Embryonic facial prominence (tissue), 1 donor: ENCODE results near the gene F2.

Experiments used
- DNase-seq: peaks from one replicate; pipeline ENCODE4 v3.0.0-alpha.2; 2016; ENCODE audit errors: extremely low spot score

F2 gene

DNA sequence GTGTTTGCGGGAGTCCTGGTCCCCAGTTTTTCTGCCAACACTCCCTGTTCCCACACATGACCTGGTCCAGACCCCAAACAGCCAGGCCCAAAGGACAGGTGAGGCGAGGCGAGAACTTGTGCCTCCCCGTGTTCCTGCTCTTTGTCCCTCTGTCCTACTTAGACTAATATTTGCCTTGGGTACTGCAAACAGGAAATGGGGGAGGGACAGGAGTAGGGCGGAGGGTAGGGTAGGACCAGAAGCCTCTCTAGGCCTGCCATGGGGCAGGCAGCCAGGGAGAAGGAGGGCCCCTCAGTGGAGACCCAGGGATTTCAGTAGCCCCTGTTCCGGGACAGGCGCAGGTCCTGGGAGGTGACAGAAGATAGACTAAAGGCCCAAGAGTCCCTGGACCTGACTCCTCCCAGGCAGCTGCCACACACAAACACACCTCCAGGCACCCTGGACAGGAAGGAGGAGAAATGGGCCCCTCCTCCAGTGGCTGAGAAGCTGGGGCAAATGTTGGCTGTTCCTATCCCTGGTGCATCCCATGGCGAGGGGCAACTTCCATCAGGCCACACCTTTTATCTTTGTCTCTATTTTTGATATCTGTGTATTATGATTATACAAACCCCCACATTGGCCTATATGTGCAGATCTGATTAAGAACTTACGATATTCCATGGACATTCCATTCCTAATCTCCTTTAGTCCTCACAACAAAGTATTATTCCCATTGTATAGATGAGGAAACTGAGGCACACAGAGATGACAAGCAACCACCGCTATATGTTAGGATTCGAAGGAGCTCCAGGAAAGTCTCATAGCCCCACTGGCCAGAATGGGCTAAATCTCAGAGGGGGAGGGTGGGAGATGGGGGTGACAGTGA is 626 bp upstream of the F2 start:
- no peak for DNase-seq

DNA sequence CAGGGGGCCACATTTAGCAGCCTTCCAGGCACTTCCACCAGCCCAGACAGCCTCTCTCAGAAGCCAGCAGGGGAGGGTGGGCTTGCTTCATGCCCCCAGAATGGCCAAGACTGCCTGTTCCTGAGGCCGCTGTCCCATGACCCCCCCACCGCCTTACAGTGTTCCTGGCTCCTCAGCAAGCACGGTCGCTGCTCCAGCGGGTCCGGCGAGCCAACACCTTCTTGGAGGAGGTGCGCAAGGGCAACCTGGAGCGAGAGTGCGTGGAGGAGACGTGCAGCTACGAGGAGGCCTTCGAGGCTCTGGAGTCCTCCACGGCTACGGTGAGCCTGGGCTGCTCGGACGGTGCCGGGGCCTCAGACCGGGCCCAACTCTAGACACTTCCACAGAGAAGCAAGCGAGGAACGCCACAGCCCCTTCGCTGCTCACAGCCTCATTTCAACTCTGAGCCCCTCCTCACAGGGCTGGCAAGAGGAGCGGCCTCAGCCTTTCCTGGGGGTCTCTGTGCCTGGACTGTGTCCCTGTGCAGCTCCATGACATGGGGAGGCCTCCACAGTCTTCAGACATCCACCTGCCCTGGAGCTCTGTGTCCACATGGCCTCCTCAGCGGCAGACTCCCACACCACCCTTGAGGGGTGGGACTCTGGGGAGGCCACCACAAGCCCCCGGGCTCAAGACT is 668 bp downstream of the F2 start:
- DNase-seq, result no peak

GRCh38 chr11:46721286-46721685 is 2.3 kb downstream of the F2 start:
- no peak for DNase-seq

- no peak for DNase-seq
Observed at GRCh38 chr11:46722566-46723358, 3.7 kb downstream of the F2 start.

DNA sequence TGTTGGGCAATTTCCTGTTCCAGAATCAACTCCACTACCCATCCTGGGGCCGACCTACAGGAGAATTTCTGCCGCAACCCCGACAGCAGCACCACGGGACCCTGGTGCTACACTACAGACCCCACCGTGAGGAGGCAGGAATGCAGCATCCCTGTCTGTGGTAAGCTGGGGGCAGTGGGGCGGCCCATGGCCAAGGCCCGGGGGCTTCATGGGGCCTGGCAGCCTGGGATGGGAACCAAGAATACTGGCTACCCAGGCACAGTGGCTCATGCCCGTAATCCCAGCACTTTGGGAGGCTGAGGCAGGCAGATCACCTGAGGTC is 4.3 kb downstream of the F2 start:
- DNase-seq, result no peak

GRCh38 chr11:46724088-46724487 is 5.1 kb downstream of the F2 start:
- DNase-seq, result no peak

DNA sequence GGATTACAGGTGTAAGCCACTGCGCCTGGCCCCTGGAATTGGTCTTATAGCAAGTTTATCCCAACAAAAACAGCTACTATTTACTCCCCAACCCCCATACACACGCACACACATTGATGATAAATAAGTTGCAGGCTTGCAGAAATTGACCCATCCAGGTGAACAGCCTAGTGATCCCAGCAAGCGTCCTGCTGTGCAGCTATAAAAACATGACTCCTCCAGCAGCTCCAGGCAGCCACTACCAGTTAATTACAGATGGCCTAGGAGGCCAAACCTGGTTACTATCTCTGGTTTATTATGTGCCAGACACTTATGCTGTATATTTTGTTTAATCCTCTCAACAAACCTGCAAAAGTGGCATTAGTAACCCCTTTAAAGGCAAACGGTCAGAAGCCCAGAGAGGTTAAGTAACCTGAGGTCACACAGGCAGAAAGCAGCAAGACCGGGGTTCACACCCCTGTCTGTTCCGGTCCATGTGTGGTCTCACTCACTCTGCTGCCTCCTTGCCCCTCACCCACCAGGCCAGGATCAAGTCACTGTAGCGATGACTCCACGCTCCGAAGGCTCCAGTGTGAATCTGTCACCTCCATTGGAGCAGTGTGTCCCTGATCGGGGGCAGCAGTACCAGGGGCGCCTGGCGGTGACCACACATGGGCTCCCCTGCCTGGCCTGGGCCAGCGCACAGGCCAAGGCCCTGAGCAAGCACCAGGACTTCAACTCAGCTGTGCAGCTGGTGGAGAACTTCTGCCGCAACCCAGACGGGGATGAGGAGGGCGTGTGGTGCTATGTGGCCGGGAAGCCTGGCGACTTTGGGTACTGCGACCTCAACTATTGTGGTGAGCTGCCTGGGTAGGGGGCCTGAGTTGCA is 6.6 kb downstream of the F2 start:
- DNase-seq, result no peak

- DNase-seq, result no peak
Observed at GRCh38 chr11:46726206-46726862, 7.3 kb downstream of the F2 start.

GRCh38 chr11:46727952-46728658 is 9.1 kb downstream of the F2 start:
- no peak for DNase-seq

DNA sequence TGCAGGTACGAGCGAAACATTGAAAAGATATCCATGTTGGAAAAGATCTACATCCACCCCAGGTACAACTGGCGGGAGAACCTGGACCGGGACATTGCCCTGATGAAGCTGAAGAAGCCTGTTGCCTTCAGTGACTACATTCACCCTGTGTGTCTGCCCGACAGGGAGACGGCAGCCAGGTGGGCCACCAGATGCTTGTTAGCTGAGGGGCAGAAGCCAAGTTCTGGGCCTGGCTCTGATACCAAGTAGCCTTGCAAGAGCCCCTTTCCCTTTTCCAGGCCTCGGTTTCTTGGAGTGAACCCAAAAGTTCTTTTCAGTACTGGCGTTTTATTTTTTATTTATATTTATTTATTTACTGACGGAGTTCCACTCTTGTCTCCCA is 9.6 kb downstream of the F2 start:
- DNase-seq, result no peak

DNA sequence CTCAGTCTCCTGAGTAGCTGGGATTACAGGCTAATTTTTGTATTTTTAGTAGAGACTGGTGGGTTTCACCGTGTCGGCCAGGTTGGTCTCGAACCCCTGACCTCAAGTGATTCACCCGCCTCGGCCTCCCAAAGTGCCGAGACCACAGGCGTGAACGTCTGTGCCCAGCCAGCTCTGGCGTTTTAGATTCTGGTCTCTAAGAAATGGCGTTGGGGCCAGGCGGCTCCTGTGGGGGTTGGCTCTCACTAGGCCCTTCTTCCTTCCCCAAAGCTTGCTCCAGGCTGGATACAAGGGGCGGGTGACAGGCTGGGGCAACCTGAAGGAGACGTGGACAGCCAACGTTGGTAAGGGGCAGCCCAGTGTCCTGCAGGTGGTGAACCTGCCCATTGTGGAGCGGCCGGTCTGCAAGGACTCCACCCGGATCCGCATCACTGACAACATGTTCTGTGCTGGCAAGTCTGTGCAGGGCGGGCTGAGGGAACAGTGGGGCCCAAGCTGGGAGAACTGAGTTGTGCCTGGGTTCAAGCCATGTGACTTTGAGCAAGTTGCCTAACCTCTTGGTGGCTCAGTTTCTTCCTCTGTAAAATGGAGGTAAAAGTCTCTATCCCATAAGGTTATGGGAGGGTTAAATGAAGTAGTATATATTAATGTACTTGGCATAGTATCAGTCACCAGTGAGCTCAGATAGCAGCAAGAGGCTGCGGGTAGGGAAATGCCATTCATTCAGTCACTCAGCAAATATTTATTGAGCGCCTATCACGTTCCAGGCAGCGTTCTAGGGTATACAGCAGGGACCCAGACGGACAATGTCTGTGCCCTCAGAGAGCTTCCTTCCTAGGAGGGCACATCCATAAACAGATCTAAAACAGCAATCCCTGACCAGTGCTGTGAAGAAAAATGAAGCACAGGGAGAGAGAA is 10.4 kb downstream of the F2 start:
- DNase-seq, result no peak

DNA sequence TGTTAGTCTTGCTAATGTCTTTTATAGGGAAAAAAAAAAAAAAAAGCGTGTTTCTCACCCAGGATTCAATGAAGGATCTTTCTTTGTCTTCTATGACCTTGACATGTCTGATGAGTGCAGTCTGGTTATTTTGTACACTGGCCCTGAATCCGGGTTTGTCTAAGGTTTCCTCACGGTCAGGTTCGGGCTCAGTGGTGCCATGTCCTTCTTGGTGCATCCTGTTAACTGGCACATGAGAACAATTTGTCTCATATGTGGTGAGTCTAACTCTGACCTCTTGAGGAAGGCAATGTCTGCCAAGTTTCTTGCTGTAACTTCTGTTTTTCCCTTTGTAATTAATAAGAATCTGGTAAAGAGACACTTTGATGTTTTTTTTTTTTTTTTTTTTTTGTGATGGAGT is 12.5 kb downstream of the F2 start:
- no peak for DNase-seq

- no peak for DNase-seq
Observed at GRCh38 chr11:46733234-46733633, 14.2 kb downstream of the F2 start.

DNA sequence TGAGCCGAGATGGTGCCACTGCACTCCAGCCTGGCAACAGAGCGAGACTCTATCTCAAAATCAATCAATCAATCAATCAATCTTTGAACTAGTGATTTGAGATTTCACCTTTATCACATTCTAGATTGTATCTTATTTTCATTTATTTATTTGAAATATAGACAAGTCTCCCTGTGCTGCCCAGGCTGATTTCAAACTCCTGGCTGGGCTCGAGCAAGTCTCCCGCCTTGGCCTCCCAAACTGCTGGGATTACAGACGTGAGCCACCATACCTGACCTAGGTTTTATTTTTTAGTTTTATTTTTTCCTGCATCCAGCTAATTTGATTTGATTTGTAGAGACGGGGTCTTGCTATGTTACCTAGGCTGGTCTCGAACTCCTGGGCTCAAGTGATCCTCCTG is 17.1 kb downstream of the F2 start:
- no peak for DNase-seq

DNA sequence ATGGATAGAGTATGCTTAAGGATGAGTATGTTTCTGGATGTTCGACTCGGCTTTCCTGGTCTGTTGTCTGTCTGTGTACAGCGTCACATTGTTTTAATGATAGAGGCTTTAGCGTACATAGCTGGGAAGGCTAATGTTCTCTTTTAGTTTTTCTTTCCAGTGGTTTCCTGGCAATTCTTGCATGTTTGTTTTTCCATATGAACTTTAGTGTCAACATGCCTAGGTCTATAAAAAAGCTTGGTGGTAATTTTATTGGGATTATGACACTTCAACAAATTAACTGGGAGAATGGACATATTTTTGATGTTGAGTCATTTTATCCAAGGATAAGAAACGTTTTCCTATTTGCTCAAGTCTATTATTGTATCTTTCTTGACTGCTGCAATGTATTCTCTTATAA is 17.6 kb downstream of the F2 start:
- DNase-seq, result no peak

GRCh38 chr11:46737699-46738098 is 18.7 kb downstream of the F2 start:
- no peak for DNase-seq

- DNase-seq, result no peak
Observed at GRCh38 chr11:46738887-46739286, 19.9 kb downstream of the F2 start.

- DNase-seq, result no peak
Observed at GRCh38 chr11:46741600-46742484, 22.8 kb downstream of the F2 start.

DNA sequence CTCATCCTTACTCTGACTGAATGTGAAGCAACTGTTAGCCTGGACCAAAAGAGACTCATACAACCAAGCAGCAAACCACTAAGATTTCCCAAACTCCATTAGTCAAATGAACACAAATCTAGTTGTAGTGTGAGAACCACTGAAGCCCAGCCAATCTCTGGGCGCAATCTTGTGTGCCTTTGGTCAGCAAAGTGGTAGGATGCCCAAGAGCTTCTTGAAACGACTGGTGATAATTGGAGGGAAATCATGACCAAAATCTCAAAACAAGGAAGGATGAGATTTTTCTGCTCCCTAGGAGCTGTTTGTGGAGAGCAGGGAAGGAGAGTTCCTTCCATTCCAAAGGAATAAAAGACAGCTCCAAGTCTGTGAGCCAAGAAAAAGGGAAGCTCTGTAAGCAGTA is 24.0 kb downstream of the F2 start:
- no peak for DNase-seq
